Inflammatory macrophage treated with lipopolysaccharide for 1 hour (primary cell): ENCODE results near the gene KDM4F.

Experiments
- DNase-seq, 2 donors: peaks; one replicate each; pipeline ENCODE4 v3.0.0-alpha.2; 2020 to 2022

KDM4F gene

GRCh38 chr11:95092549-95093324, 43.5 kb downstream of the KDM4F start:
- peak; percentile 24 to 38 for DNase-seq

- DNase-seq: no peak
Observed at GRCh38 chr11:95093548-95093947, 44.3 kb downstream of the KDM4F start.

GRCh38 chr11:95095858-95096587, 46.8 kb downstream of the KDM4F start:
- DNase-seq: peak; percentile 49 to 51

GRCh38 chr11:95097209-95097608, 48.0 kb downstream of the KDM4F start:
- DNase-seq: no peak

- no peak for DNase-seq
Observed at GRCh38 chr11:95098826-95099225, 49.6 kb downstream of the KDM4F start.

GRCh38 chr11:95100191-95100648, 51.0 kb downstream of the KDM4F start:
- DNase-seq: no peak
